SK-N-SH treated with all-trans-retinoic acid at 6 μM for 48 hours (cell line): ENCODE data around the gene SCFD2.

Experiments used
- ISL1 ChIP-seq: fragments of 250-450 bp; sonication (Bioruptor Pico); IDR thresholded peaks from 2 replicates; pipeline ENCODE4 v2.1.2; 2022; ENCODE audit warnings: mild to moderate bottlenecking, moderate library complexity
- PPARA ChIP-seq: fragments of 250-450 bp; sonication (Bioruptor Pico); IDR thresholded peaks from 2 replicates; pipeline ENCODE4 v1.5.0; 2020; ENCODE audit warnings: mild to moderate bottlenecking, borderline replicate concordance
- RARB ChIP-seq: fragments of 250-450 bp; sonication (Bioruptor Pico); IDR thresholded peaks from 2 replicates; pipeline ENCODE4 v1.8.0; 2021; ENCODE audit warnings: mild to moderate bottlenecking, moderate library complexity
- ZFP3 ChIP-seq: fragments of 250-450 bp; sonication (Bioruptor Pico); IDR thresholded peaks from 2 replicates; pipeline ENCODE4 v1.5.0; 2020; ENCODE audit warnings: mild to moderate bottlenecking, moderate library complexity
- ZNF8 ChIP-seq: fragments of 450-650 bp; formaldehyde crosslinking; IDR thresholded peaks from 2 replicates; pipeline ENCODE4 v1.5.0; 2020; ENCODE audit warnings: mild to moderate bottlenecking, moderate library complexity
- TF ChIP-seq, protein P1 (sequence below): fragments of 250-450 bp; sonication (Bioruptor Pico); IDR thresholded peaks from 2 replicates; pipeline ENCODE4 v1.8.0; 2020; ENCODE audit warnings: mild to moderate bottlenecking, moderate library complexity, borderline replicate concordance
- TF ChIP-seq, protein P2 (sequence below): fragments of 250-450 bp; sonication (Bioruptor Pico); IDR thresholded peaks from 2 replicates; pipeline ENCODE4 v1.5.0; 2020; ENCODE audit warnings: mild to moderate bottlenecking, moderate library complexity

DNA sequence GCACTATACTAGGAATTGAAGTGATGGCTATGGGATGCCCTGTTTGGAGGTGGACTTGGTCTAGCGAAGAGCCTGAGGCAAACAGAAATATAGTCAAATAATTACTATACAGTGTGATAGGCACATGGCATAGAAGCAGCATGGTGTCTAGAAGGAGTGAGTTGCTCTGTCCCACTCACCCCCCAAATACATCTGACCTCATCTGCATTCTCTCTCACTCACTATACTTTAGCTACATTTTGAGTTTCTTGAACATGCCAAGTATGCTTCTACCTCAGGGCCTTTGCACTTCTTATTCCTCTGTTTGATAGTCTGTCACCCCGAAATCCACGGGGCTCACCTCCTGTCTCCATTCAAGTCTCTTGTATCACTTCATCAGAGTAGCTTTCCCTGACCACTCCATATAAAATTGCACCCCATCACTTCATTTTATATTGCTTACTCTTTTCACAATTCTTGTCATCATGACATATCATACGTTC, 9.0 kb upstream of the SCFD2 start:
- TF ChIP-seq RARB (CRISPR knock-in tag) (no peak), PPARA (CRISPR knock-in tag) (no peak), ZNF8 (no peak), ZFP3 (no peak), ISL1 (CRISPR knock-in tag) (no peak)
- TF ChIP-seq, protein P1, sequence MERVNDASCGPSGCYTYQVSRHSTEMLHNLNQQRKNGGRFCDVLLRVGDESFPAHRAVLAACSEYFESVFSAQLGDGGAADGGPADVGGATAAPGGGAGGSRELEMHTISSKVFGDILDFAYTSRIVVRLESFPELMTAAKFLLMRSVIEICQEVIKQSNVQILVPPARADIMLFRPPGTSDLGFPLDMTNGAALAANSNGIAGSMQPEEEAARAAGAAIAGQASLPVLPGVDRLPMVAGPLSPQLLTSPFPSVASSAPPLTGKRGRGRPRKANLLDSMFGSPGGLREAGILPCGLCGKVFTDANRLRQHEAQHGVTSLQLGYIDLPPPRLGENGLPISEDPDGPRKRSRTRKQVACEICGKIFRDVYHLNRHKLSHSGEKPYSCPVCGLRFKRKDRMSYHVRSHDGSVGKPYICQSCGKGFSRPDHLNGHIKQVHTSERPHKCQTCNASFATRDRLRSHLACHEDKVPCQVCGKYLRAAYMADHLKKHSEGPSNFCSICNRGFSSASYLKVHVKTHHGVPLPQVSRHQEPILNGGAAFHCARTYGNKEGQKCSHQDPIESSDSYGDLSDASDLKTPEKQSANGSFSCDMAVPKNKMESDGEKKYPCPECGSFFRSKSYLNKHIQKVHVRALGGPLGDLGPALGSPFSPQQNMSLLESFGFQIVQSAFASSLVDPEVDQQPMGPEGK (CRISPR knock-in tag), result no peak
- TF ChIP-seq, protein P2, sequence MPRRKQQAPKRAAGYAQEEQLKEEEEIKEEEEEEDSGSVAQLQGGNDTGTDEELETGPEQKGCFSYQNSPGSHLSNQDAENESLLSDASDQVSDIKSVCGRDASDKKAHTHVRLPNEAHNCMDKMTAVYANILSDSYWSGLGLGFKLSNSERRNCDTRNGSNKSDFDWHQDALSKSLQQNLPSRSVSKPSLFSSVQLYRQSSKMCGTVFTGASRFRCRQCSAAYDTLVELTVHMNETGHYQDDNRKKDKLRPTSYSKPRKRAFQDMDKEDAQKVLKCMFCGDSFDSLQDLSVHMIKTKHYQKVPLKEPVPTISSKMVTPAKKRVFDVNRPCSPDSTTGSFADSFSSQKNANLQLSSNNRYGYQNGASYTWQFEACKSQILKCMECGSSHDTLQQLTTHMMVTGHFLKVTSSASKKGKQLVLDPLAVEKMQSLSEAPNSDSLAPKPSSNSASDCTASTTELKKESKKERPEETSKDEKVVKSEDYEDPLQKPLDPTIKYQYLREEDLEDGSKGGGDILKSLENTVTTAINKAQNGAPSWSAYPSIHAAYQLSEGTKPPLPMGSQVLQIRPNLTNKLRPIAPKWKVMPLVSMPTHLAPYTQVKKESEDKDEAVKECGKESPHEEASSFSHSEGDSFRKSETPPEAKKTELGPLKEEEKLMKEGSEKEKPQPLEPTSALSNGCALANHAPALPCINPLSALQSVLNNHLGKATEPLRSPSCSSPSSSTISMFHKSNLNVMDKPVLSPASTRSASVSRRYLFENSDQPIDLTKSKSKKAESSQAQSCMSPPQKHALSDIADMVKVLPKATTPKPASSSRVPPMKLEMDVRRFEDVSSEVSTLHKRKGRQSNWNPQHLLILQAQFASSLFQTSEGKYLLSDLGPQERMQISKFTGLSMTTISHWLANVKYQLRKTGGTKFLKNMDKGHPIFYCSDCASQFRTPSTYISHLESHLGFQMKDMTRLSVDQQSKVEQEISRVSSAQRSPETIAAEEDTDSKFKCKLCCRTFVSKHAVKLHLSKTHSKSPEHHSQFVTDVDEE (CRISPR knock-in tag), result no peak
